AG10803 (cell line): ENCODE measurements around the gene PPP1R12A.
"Not testable (repeated sequence)": the region's sequence is repeated elsewhere in the genome, so short reads cannot be mapped to it uniquely, and the experiment has no call there.

ENCODE experiments used
- DNase-seq: peaks from one replicate; pipeline ENCODE4 v3.0.0; 2010; ENCODE audit warnings: low read depth
- H3K4me3 ChIP-seq: 2 replicates; pipeline ENCODE4 v1.5.1; 2011; ENCODE audit warnings: mild to moderate bottlenecking, low read length, control low read depth
- CTCF ChIP-seq: conservative IDR thresholded peaks from 2 replicates; pipeline ENCODE4 v1.5.1; 2011; ENCODE audit warnings: mild to moderate bottlenecking, low read length, control low read depth, inconsistent platforms

Gene PPP1R12A

GRCh38 chr12:79883216-79883615 is 51.7 kb downstream of the PPP1R12A start:
- peak; percentile 33 for DNase-seq
- H3K4me3 ChIP-seq, result no peak overlapping the region
- TF ChIP-seq CTCF, result no peak

- no peak for TF ChIP-seq CTCF
- DNase-seq, result no peak
- no peak overlapping the region for H3K4me3 ChIP-seq
Observed at GRCh38 chr12:79881351-79881750, 53.5 kb downstream of the PPP1R12A start.

- not testable (repeated sequence) for H3K4me3 ChIP-seq, DNase-seq
Observed at GRCh38 chr12:79878506-79878905, 56.4 kb downstream of the PPP1R12A start.

GRCh38 chr12:79877246-79877645 is 57.7 kb downstream of the PPP1R12A start:
- H3K4me3 ChIP-seq, result no peak overlapping the region
- DNase-seq, result no peak
- no peak for TF ChIP-seq CTCF

- no peak overlapping the region for H3K4me3 ChIP-seq
- TF ChIP-seq CTCF, result no peak
- no peak for DNase-seq
Observed at GRCh38 chr12:79874665-79875064, 60.2 kb downstream of the PPP1R12A start.

GRCh38 chr12:79873201-79873600 is 61.7 kb downstream of the PPP1R12A start:
- H3K4me3 ChIP-seq, result no peak overlapping the region
- no peak for TF ChIP-seq CTCF
- DNase-seq, result no peak

GRCh38 chr12:79871621-79872020 is 63.3 kb downstream of the PPP1R12A start:
- no peak for TF ChIP-seq CTCF
- no peak overlapping the region for H3K4me3 ChIP-seq
- no peak for DNase-seq

- TF ChIP-seq CTCF, result no peak
- DNase-seq, result no peak
- H3K4me3 ChIP-seq, result no peak overlapping the region
Observed at GRCh38 chr12:79870916-79871315, 64.0 kb downstream of the PPP1R12A start.
